Measurements from ENCODE around the gene EAPP. TPM values are rescaled to one million over a fixed set of nuclear protein-coding genes. Genes with fewer than 3 reads are reported as not detected.
"Not testable (repeated sequence)": the region's sequence is repeated elsewhere in the genome, so short reads cannot be mapped to it uniquely, and the experiment has no call there.

EAPP gene
- total and polyA plus RNA-seq, 9 donors: 27.5 to 43.6 (median 31.2) TPM

DNA sequence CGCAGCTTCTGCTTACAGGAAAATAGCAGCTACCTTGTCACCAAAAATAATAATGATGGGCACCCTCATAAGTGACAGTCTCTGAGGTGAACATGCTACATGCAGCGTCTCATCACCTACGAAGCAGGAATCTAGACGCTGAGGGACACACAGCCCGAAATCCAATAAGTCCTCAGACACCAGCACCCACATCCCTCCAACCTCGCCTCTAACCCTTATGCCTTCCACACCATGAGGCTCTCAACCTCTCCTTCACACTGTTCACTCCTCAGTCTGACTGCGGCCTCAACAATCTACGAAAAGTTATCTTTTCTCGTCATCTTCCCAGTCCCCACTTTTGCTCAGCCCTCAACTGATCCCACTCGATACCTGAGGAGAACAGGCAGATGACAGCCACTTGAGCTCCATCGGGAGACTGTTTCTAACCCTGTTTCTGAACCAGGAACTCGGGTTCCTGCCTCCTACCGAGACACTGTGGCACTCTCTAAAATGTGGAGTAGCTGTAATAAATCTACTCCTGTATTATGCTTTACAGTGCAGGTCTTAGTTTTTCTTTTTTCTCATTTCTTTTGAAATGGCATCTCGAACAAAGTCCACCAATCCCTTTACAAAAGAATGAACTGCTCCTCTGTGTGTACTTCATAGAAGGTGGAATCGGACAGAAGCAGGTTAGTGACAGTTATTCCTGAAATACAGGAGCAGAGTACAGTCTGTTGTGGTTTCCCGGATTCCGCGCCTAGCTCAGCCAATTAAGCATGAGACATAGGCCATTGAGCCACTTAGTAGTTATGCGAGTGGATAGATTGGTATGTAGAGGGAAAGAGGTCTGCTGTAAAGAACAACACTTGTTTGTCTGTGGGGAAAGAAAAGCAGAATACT lies 919 bp upstream of the EAPP start:
- not testable (repeated sequence) for H3K27me3 ChIP-seq (ENCODE audit: control insufficient read depth, insufficient read depth, low read length); H3K9me3 ChIP-seq (replicated peaks; ENCODE audit: control insufficient read depth, low read depth, low read length); DNase-seq
- Histone ChIP-seq H3K27ac (ENCODE audit: low read length) (peak overlapping the region; percentile 92), H3K36me3 (ENCODE audit: control insufficient read depth, insufficient read depth, low read length) (peaks cover 11% of the 10 kb centered on the region), H3K4me1 (ENCODE audit: control insufficient read depth, insufficient read depth, low read length) (peaks cover 11% of the 10 kb centered on the region), H3K4me3 (ENCODE audit: low read length) (peak overlapping the region; percentile 98)
- 92% methylated on average over 11 of the region's 19 CpGs for WGBS (ENCODE audit: insufficient coverage)

DNA sequence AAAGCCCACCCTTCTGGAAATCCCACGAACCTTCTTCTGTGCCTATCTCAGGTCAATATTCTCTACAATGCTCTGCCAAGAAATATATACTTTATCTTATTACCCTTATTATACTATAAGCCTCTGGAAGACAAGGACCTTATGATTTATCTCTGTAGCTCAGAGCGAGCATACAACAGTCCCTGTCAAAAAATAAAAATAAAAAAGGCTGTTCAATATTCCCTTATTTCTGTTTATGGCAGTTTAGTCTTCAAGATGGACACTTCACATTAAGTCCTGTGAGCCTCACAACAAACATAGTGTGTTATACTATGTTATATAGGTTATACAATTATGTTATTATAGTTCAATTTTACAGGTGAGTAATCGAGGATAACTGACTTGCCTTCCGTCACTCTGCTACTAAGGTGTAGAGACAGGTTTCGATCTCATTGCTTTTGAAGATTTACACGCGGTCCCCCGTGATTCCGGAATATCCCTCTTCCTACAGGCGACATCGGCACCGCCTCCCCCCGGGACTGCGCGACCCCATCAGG lies 562 bp downstream of the EAPP start:
- Histone ChIP-seq H3K9me3 (replicated peaks; ENCODE audit: control insufficient read depth, low read depth, low read length) (no peaks in the 10 kb centered on the region), H3K27me3 (ENCODE audit: control insufficient read depth, insufficient read depth, low read length) (no peaks in the 10 kb centered on the region), H3K27ac (ENCODE audit: low read length) (peak overlapping the region; percentile 99), H3K4me1 (ENCODE audit: control insufficient read depth, insufficient read depth, low read length) (peaks cover 11% of the 10 kb centered on the region), H3K4me3 (ENCODE audit: low read length) (peak overlapping the region; percentile 98), H3K36me3 (ENCODE audit: control insufficient read depth, insufficient read depth, low read length) (peaks cover 15% of the 10 kb centered on the region)
- DNase-seq: no peak
- WGBS (ENCODE audit: insufficient coverage): 4% methylated on average over 4 of the region's 15 CpGs

- H3K9me3 ChIP-seq (replicated peaks; ENCODE audit: control insufficient read depth, low read depth, low read length); DNase-seq; H3K27me3 ChIP-seq (ENCODE audit: control insufficient read depth, insufficient read depth, low read length); H3K4me3 ChIP-seq (ENCODE audit: low read length): not testable (repeated sequence)
- Histone ChIP-seq H3K4me1 (ENCODE audit: control insufficient read depth, insufficient read depth, low read length) (peaks cover 11% of the 10 kb centered on the region), H3K36me3 (ENCODE audit: control insufficient read depth, insufficient read depth, low read length) (peaks cover 23% of the 10 kb centered on the region), H3K27ac (ENCODE audit: low read length) (peak overlapping the region; percentile 99)
- WGBS (ENCODE audit: insufficient coverage): 85% methylated on average over 5 of the region's 6 CpGs
These were observed 1.4 kb downstream of the EAPP start for GRCh38 chr14:34538096-34538495.

GRCh38 chr14:34537677-34538009 lies 1.9 kb downstream of the EAPP start:
- Histone ChIP-seq H3K9me3 (replicated peaks; ENCODE audit: control insufficient read depth, low read depth, low read length) (no peaks in the 10 kb centered on the region), H3K4me1 (ENCODE audit: control insufficient read depth, insufficient read depth, low read length) (peaks cover 11% of the 10 kb centered on the region), H3K4me3 (ENCODE audit: low read length) (no peak overlapping the region), H3K27ac (ENCODE audit: low read length) (no peak overlapping the region), H3K36me3 (ENCODE audit: control insufficient read depth, insufficient read depth, low read length) (peaks cover 26% of the 10 kb centered on the region), H3K27me3 (ENCODE audit: control insufficient read depth, insufficient read depth, low read length) (no peaks in the 10 kb centered on the region)
- WGBS (ENCODE audit: insufficient coverage): 94% methylated on average over 2 of the region's 4 CpGs
- no peak for DNase-seq

DNA sequence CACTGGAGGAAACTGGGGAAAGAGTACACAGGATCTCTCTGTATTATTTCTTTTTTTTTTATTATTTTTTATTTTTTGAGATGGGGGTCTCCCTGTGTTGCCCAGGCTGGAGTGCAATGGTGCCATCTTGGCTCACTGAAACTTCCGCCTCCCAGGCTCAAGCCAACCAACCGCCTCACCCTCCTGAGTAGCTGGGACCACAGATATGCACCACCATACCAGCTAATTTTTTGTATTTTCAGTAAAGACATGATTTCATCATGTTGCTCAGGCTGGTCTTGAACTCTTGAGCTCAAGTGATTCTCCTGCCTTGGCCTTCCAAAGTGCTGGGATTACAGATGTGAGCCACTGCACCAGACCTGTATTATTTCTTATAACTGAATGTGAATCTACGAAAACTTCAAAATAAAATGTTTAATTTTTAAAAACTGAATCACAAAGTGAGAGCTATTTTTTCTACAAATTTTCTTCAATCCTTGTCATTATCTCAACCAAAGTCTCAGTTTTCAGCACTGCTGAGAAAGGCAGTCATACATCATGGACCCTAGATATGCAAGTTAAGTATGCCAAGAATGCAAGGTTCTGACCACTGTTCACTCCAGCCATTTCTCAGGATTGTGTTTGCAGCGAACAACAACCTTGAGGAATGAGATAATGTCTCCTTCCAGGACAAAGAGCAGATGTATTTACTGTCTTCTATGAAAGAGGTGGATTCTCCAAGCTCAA lies 2.4 kb downstream of the EAPP start:
- H3K9me3 ChIP-seq (replicated peaks; ENCODE audit: control insufficient read depth, low read depth, low read length): no peaks in the 10 kb centered on the region
- WGBS (ENCODE audit: insufficient coverage): no CpG with 5 or more reads among the region's 4 CpGs
- H3K36me3 ChIP-seq (ENCODE audit: control insufficient read depth, insufficient read depth, low read length): peaks cover 32% of the 10 kb centered on the region
- no peak overlapping the region for H3K4me3 ChIP-seq (ENCODE audit: low read length)
- H3K27ac ChIP-seq (ENCODE audit: low read length): no peak overlapping the region
- H3K4me1 ChIP-seq (ENCODE audit: control insufficient read depth, insufficient read depth, low read length): peaks cover 11% of the 10 kb centered on the region
- no peaks in the 10 kb centered on the region for H3K27me3 ChIP-seq (ENCODE audit: control insufficient read depth, insufficient read depth, low read length)
- no peak for DNase-seq

- no CpG with 5 or more reads among the region's 1 CpG for WGBS (ENCODE audit: insufficient coverage)
- no peaks in the 10 kb centered on the region for H3K9me3 ChIP-seq (replicated peaks; ENCODE audit: control insufficient read depth, low read depth, low read length)
- peaks cover 70% of the 10 kb centered on the region for H3K36me3 ChIP-seq (ENCODE audit: control insufficient read depth, insufficient read depth, low read length)
- H3K4me3 ChIP-seq (ENCODE audit: low read length): no peak overlapping the region
- H3K27me3 ChIP-seq (ENCODE audit: control insufficient read depth, insufficient read depth, low read length): no peaks in the 10 kb centered on the region
- no peak for DNase-seq
- H3K4me1 ChIP-seq (ENCODE audit: control insufficient read depth, insufficient read depth, low read length): no peaks in the 10 kb centered on the region
- no peak overlapping the region for H3K27ac ChIP-seq (ENCODE audit: low read length)
These were observed 11.9 kb downstream of the EAPP start for GRCh38 chr14:34527591-34527990.

DNA sequence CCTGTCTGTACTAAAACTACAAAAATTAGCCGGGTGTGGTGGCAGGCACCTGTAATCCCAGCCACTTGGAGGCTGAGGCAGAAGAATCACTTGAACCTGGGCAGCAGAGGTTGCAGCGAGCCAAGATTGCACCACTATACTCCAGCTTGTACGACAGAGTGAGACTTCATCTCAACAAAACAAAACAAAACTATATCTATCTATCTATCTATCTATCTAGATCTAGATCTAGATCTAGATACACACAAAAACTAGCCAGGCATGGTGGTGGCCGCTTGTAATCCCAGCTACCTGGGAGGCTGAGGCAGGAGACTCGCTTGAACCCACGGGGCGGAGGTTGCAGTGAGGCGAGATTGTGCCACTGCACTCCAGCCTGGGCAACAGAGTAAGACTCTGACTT lies 15.3 kb downstream of the EAPP start:
- not testable (repeated sequence) for H3K4me1 ChIP-seq (ENCODE audit: control insufficient read depth, insufficient read depth, low read length); H3K9me3 ChIP-seq (replicated peaks; ENCODE audit: control insufficient read depth, low read depth, low read length); H3K27ac ChIP-seq (ENCODE audit: low read length); H3K27me3 ChIP-seq (ENCODE audit: control insufficient read depth, insufficient read depth, low read length); H3K4me3 ChIP-seq (ENCODE audit: low read length); DNase-seq
- H3K36me3 ChIP-seq (ENCODE audit: control insufficient read depth, insufficient read depth, low read length): peaks cover 64% of the 10 kb centered on the region
- 96% methylated on average over 4 of the region's 8 CpGs for WGBS (ENCODE audit: insufficient coverage)

- H3K27ac ChIP-seq (ENCODE audit: low read length): no peak overlapping the region
- peaks cover 66% of the 10 kb centered on the region for H3K36me3 ChIP-seq (ENCODE audit: control insufficient read depth, insufficient read depth, low read length)
- DNase-seq: no peak
- 100% methylated on average over 1 of the region's 2 CpGs for WGBS (ENCODE audit: insufficient coverage)
- no peak overlapping the region for H3K4me3 ChIP-seq (ENCODE audit: low read length)
- no peaks in the 10 kb centered on the region for H3K4me1 ChIP-seq (ENCODE audit: control insufficient read depth, insufficient read depth, low read length)
- H3K27me3 ChIP-seq (ENCODE audit: control insufficient read depth, insufficient read depth, low read length): no peaks in the 10 kb centered on the region
- no peaks in the 10 kb centered on the region for H3K9me3 ChIP-seq (replicated peaks; ENCODE audit: control insufficient read depth, low read depth, low read length)
These were observed 17.0 kb downstream of the EAPP start for GRCh38 chr14:34522496-34522895.

- H3K9me3 ChIP-seq (replicated peaks; ENCODE audit: control insufficient read depth, low read depth, low read length); H3K27ac ChIP-seq (ENCODE audit: low read length); H3K4me1 ChIP-seq (ENCODE audit: control insufficient read depth, insufficient read depth, low read length); H3K4me3 ChIP-seq (ENCODE audit: low read length); DNase-seq; H3K27me3 ChIP-seq (ENCODE audit: control insufficient read depth, insufficient read depth, low read length): not testable (repeated sequence)
- H3K36me3 ChIP-seq (ENCODE audit: control insufficient read depth, insufficient read depth, low read length): peaks cover 57% of the 10 kb centered on the region
- WGBS (ENCODE audit: insufficient coverage): 92% methylated on average over 5 of the region's 6 CpGs
These were observed 18.4 kb downstream of the EAPP start for GRCh38 chr14:34521071-34521470.

- not testable (repeated sequence) for H3K27ac ChIP-seq (ENCODE audit: low read length); H3K27me3 ChIP-seq (ENCODE audit: control insufficient read depth, insufficient read depth, low read length); H3K4me1 ChIP-seq (ENCODE audit: control insufficient read depth, insufficient read depth, low read length); DNase-seq; H3K4me3 ChIP-seq (ENCODE audit: low read length); H3K9me3 ChIP-seq (replicated peaks; ENCODE audit: control insufficient read depth, low read depth, low read length)
- peaks cover 57% of the 10 kb centered on the region for H3K36me3 ChIP-seq (ENCODE audit: control insufficient read depth, insufficient read depth, low read length)
- WGBS (ENCODE audit: insufficient coverage): 87% methylated on average over 3 of the region's 7 CpGs
These were observed 19.1 kb downstream of the EAPP start for GRCh38 chr14:34520304-34520970.

Measured in muscle of leg (tissue), 11 donors.